ENCODE results near the gene SRGAP1. TPM values are rescaled to one million over a fixed set of nuclear protein-coding genes. Genes with fewer than 3 reads are reported as not detected.
"Not testable (repeated sequence)": the region's sequence is repeated elsewhere in the genome, so short reads cannot be mapped to it uniquely, and the experiment has no call there.

SRGAP1 gene
- total RNA-seq, 1 donor from 2014 or later, result 2.9 TPM

DNA sequence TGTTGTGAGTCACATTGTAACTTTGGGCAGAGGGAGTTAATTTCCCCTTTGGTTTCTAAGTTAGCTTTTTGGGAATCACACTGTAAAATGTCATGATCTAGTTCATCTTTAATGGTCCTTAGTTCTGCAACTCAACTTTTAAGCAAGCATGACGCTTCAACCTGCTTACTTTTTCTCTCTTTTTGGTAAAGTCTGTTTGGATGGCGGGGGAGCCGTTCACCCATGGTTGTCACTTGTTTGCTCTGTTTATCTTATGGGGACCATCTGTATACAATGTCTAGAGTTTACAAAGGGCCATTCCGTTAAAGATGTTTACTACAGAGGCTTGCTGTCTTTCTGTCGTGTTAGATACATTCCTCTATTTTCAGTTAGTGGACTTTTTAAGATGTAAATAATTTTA is 172.0 kb downstream of the SRGAP1 start:
- DNase-seq, result no peak

DNA sequence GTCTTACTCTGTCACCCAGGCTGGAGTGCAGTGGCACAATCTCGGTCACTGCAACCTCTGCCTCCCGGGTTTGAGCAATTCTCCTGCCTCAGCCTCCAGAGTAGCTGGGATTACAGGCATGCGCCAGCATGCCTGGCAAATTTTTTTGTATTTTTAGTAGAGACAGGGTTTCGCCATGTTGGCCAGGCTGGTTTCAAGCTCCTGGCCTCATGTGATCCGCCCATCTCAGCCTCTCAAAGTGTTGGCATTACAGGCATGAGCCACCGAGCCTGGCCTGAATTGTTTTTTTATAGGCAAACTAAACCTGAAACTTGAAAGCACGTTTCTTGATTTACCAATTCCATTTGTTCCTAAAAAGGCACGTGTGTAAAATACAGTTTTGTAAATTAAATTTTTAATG is 173.6 kb downstream of the SRGAP1 start:
- DNase-seq, result not testable (repeated sequence)

- DNase-seq, result no peak
Measured at GRCh38 chr12:64018524-64018923, 174.0 kb downstream of the SRGAP1 start.

DNA sequence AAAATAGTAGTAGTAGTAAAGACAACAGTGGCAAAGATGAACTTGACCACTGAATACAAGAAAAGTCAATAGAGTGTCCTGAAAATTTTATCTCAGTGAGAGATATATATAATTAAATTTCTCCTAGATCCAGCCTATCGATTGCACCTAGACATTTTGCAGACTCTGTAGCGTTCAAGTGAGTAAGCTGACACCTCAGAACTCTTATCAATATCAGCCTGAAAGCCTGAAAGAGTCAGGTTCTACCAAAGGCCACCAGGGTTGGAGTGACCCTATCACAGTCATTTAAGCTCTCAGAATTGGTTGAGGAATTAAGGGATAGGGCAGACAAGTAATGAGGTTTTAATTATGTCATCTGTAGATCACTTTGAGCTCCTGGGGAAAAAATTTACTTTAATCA is 174.6 kb downstream of the SRGAP1 start:
- DNase-seq, result no peak

GRCh38 chr12:64019654-64020053 is 175.2 kb downstream of the SRGAP1 start:
- DNase-seq, result no peak

GRCh38 chr12:64025174-64025958 is 180.9 kb downstream of the SRGAP1 start:
- DNase-seq, result no peak

GRCh38 chr12:64027311-64027710 is 182.8 kb downstream of the SRGAP1 start:
- DNase-seq, result no peak

GRCh38 chr12:64028541-64028940 is 184.0 kb downstream of the SRGAP1 start:
- DNase-seq, result no peak

DNA sequence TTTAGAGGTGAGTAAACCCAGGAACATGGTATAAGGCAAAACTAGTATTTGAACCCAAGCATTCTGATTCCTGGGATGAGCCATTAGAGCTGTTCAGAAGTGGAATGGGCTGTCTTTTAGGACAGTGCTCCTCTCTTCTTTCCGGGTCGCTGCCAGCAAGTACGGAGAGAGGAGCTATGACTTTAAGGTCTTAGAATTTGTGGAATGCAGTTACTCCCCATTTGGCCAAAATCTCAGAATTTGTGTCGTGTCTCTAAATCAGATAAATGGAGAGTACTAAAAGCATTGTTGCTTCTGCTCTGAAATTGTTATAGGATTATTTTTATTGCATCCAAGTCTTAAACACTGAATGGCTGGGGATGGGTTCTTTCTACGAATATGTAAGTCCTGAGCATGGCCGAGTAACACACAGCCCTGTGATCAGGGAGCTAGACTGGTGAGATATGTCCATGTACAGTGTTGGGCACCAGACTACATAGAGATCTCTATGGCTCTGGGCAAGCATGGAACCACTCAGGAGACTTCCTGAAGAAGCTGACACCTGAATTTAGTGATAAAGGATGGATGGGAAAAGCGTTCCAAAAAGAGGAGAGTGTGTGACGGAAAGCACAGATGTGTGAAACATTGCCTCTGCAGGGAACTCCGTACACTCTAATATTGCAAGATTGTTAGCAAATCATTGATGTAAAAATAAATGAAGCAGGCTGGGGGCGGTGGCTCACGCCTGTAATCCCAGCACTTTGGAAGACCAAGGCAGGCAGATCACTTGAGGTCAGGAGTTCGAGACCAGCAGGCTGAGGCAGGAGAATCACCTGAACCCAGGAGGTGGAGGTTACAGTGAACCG is 184.7 kb downstream of the SRGAP1 start:
- no peak for DNase-seq

- no peak for DNase-seq
Measured at GRCh38 chr12:64030155-64030554, 185.7 kb downstream of the SRGAP1 start.

GRCh38 chr12:64034056-64034455 is 189.6 kb downstream of the SRGAP1 start:
- not testable (repeated sequence) for DNase-seq

- no peak for DNase-seq
Measured at GRCh38 chr12:64034901-64035576, 190.5 kb downstream of the SRGAP1 start.

- no peak for DNase-seq
Measured at GRCh38 chr12:64036414-64036813, 191.9 kb downstream of the SRGAP1 start.

- DNase-seq, result peak; percentile 74
Measured at GRCh38 chr12:64039281-64039871, 194.9 kb downstream of the SRGAP1 start.

- DNase-seq, result peak; percentile 29
Measured at GRCh38 chr12:64042911-64043310, 198.4 kb downstream of the SRGAP1 start.

DNA sequence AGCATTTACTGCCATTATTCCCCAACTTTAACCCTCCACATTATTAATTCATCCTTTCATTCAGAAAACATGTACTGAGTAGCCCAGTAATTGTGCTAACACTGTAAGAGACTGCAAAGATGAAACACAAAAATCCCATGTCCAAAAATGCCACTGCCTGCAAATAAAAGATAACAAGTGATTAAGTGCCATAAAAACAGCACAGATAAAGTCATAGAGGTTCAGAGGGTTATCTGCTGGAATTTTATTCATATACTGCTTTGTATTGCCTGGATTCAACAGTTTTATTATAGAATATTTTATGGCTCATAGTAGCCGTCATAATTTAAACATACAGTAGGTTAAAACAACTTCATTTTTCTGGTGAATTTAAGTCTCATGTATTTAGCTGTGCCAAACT is 199.7 kb downstream of the SRGAP1 start:
- DNase-seq, result no peak

DNA sequence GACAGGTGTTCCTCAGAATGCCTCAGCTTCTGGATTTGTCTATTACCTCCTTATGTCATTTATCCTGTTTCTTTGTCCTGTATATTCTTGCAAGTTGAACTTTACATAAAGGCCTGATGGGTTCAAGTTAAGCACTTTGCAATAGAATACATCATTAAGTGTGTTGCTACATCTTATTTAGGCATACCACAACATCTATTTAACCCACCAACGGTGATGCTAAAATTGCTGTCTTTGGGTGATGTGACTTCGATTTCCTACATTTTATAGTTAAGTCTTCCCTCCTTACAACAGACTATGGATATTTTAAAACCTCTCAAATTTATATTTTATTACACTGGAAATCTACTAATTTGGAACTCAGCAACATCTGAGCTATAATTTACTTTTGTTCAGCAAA is 206.6 kb downstream of the SRGAP1 start:
- no peak for DNase-seq

GRCh38 chr12:64053117-64053516 is 208.6 kb downstream of the SRGAP1 start:
- DNase-seq, result no peak

DNA sequence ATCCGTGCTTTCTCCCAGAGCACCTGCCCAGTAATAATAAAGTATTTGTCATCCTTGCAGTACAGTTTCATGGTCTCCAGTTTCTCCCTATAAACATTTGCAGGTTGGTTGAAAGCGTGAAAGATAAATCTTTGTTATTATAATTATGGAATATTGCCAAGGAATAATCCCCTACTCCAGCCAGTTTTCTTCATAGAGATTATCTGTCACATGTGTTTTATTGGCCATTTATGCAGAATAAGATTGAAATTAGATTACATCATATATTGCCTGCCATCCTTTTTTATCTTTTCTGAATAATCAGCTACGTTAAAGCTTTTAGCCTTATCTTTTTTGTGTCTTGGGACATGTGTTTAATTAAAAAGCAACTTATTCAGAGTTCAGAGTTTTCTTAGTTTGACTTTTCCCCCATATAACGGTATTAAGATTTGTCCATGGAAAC is 209.6 kb downstream of the SRGAP1 start:
- DNase-seq, result no peak

- DNase-seq, result no peak
Measured at GRCh38 chr12:64056741-64057140, 212.2 kb downstream of the SRGAP1 start.

DNA sequence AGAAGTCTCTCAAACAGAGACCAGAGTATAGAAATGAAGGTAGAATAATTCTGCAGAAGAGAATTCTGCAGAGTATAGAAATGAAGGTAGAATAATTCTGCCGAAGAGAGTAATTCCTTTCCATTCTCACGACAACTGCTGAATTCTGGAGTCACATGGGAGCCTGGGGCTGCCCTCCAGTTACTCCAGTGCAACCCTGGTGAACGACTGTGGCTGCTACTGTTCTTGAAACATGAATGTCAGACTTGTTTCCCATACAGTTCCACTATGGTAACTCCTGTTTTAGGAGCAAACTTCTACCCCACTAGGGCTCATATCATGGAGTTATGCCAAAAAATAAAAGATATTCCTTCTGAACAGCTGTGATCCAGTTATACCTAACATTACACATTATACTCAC is 213.2 kb downstream of the SRGAP1 start:
- no peak for DNase-seq

DNA sequence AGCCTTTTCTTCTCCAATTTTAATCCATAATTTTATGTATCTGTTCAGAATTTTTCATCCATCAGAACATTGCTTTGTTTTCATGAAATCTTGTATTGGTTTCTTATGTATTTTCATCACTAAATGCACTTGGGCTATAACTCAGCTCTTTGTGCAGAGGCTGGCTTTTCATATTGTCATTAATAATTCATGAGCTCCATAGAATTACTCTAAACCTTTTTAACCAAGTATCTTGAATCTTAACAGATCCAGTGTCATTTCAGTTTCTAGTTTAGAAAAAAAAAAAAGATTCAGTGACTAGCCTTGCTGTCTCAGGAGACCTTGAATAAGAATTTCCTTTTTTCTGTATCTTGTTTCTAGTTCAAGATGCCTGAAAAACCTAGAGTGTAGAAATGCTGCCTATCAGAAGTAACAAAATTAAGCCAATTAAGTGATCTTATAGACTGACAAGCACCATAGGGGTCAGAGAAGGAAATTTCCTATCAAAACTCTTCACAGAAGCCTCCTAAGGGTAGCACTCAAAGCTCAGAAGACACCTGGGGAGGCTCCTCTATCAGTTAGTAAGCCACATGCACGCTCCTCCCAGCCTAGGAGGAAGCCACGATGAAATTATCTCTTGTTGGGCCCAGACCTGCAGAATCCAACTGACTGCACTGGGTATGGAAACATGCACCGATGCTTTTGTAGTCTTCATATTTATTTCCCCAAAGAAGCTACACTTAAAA is 214.2 kb downstream of the SRGAP1 start:
- DNase-seq, result no peak
